WTC11 (cell line): ENCODE measurements around the gene CHKB.

Source experiments
- ATF1 ChIP-seq: sonication (generic); formaldehyde crosslinking; IDR thresholded peaks from 2 replicates; pipeline ENCODE4 v1.8.1; 2023; ENCODE audit warnings: mild to moderate bottlenecking, moderate library complexity, missing genetic modification reagents
- ATF3 ChIP-seq: sonication (generic); formaldehyde crosslinking; conservative IDR thresholded peaks from 2 replicates; pipeline ENCODE4 v1.8.1; 2022; ENCODE audit warnings: mild to moderate bottlenecking, missing genetic modification reagents
- CTCF ChIP-seq: fragments of 200-600 bp; IDR thresholded peaks from 2 replicates; pipeline ENCODE4 v1.8.0; 2022; ENCODE audit warnings: antibody characterized with exemption
- IRF2 ChIP-seq: sonication (generic); formaldehyde crosslinking; IDR thresholded peaks from 2 replicates; pipeline ENCODE4 v1.8.0; 2022; ENCODE audit warnings: low read depth, missing genetic modification reagents, borderline replicate concordance
- SP1 ChIP-seq: sonication (generic); formaldehyde crosslinking; conservative IDR thresholded peaks from 2 replicates; pipeline ENCODE4 v1.8.1; 2022; ENCODE audit warnings: missing genetic modification reagents

GRCh38 chr22:50600538-50600937 lies 17.9 kb upstream of the CHKB start, which contains the start of gene MAPK8IP2:
- no peak for TF ChIP-seq CTCF
- no peak for TF ChIP-seq SP1 (CRISPR knock-in tag)
- TF ChIP-seq ATF1 (CRISPR knock-in tag) = no peak
- TF ChIP-seq IRF2 (CRISPR knock-in tag) = no peak
- no peak for TF ChIP-seq ATF3 (CRISPR knock-in tag)
